Fibroblast of villous mesenchyme (primary cell): ENCODE measurements around the gene THRA. TPM values are rescaled to one million over a fixed set of nuclear protein-coding genes. Genes with fewer than 3 reads are reported as not detected.

Experiments used
- DNase-seq: peaks from one replicate; pipeline ENCODE4 v3.0.0-alpha.2; 2010; ENCODE audit warnings: low read depth
- H3K4me3 ChIP-seq: 2 replicates; pipeline ENCODE4 v1.5.1; 2011; ENCODE audit warnings: low read depth, mild to moderate bottlenecking, low read length
- CTCF ChIP-seq: IDR thresholded peaks from 2 replicates; pipeline ENCODE4 v1.5.1; 2012; ENCODE audit warnings: low read depth, mild to moderate bottlenecking, low read length; ENCODE audit not compliant: insufficient read depth
- total RNA-seq: library from RNA; depleted of rRNA; stranded (reverse); fragments of >200 nt; gene quantifications from 2 replicates; pipeline ENCODE4 v1.2.3, GENCODE V29; 2012

The THRA gene
- total RNA-seq, 1 donor: 27.2 TPM

- no peak for DNase-seq
- H3K4me3 ChIP-seq: peak overlapping the region; percentile 76
- no peak for TF ChIP-seq CTCF
These were observed 38.8 kb downstream of the THRA start for GRCh38 chr17:40101367-40102210.

GRCh38 chr17:40103071-40103661 lies 40.4 kb downstream of the THRA start:
- H3K4me3 ChIP-seq: no peak overlapping the region
- TF ChIP-seq CTCF: no peak
- no peak for DNase-seq

GRCh38 chr17:40103688-40104087 lies 40.9 kb downstream of the THRA start:
- H3K4me3 ChIP-seq: no peak overlapping the region
- TF ChIP-seq CTCF: no peak
- DNase-seq: no peak

GRCh38 chr17:40104594-40105486 lies 42.1 kb downstream of the THRA start:
- TF ChIP-seq CTCF: no peak
- DNase-seq: no peak
- no peak overlapping the region for H3K4me3 ChIP-seq

- DNase-seq: no peak
- TF ChIP-seq CTCF: no peak
- no peak overlapping the region for H3K4me3 ChIP-seq
These were observed 43.3 kb downstream of the THRA start for GRCh38 chr17:40105861-40106759.
